Uterus (tissue), 2 donors: ENCODE results near the gene ZBTB7C.

ENCODE experiments used
- CTCF ChIP-seq, 4 experiments: fragments of 200-600 bp in 2 of 4; fragments of 450-650 bp in 2 of 4; sonication (generic) in 2 of 4; IDR thresholded peaks; one replicate each; pipeline ENCODE4 v1.5.1; 2016 to 2019; ENCODE audit warnings: antibody characterized with exemption in 4 of 4, mild to moderate bottlenecking in 2 of 4, moderate library complexity in 1 of 4
- POLR2A ChIP-seq, 2 donors: fragments of 450-650 bp; IDR thresholded peaks; one replicate each; pipeline ENCODE4 v1.6.1; 2016; ENCODE audit warnings: antibody characterized with exemption in 2 of 2, mild to moderate bottlenecking in 1 of 2, moderate library complexity in 1 of 2

DNA sequence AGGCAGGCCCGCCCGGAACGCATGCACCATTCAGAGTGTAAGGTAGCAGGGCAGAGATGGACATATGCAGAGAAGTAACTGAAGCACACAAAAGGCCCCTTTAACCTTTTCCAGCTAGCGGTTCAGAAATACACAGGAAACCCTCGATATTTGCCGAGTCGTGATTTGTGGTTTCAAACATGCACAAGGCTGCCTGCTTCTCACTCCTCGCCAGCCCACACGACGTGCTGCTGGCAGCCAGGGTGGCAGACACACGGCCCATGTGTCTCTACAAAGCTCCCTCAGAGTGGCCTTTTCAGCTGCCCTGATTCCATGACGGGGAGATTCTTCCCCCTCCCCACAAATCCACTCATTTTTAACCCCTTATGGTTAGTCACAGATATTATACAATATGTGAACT is 23.6 kb downstream of the ZBTB7C start:
- TF ChIP-seq CTCF (IDR thresholded peaks at IDR 0.05) (no peak), POLR2A (IDR thresholded peaks at IDR 0.05) (no peak)
